IMR-90 (cell line): ENCODE measurements around the gene CGB7. TPM values are rescaled to one million over a fixed set of nuclear protein-coding genes. Genes with fewer than 3 reads are reported as not detected.
"Not testable (repeated sequence)": the region's sequence is repeated elsewhere in the genome, so short reads cannot be mapped to it uniquely, and the experiment has no call there.

Experiments used
- ATAC-seq: fragments of 200-7000 bp; cut with Tn5 transposase; 2 replicates; pipeline ENCODE4 v1.9.1; 2020; ENCODE audit warnings: low read depth, mild to moderate bottlenecking, moderate library complexity
- BruUV-seq: library from RNA; stranded (reverse); fragments of 400-500 nt; replicated peaks from 2 replicates; lab custom pipeline; 2021; lab: Mats Ljungman, UMichigan
- CTCF ChIA-PET: fragments of 300-600 bp; formaldehyde crosslinking; extraction: SDS; loops from one replicate; lab custom pipeline; 2021; ENCODE audit warnings: antibody characterized with exemption; lab: Yijun Ruan, JAX
- POLR2A ChIA-PET: fragments of 300-600 bp; sonication (Branson Sonifier 250); formaldehyde crosslinking; loops from one replicate; lab custom pipeline; 2022; ENCODE audit warnings: antibody characterized with exemption; ENCODE audit not compliant: unreplicated experiment; lab: Charles Lee
- DNase-seq: peaks from one replicate; pipeline ENCODE4 v3.0.0; 2013
- H2AFZ ChIP-seq: replicated peaks from 2 replicates; pipeline ENCODE3; 2013; ENCODE audit warnings: low read length, mild to moderate bottlenecking; ENCODE audit not compliant: poor library complexity
- H2AK5ac ChIP-seq: 2 replicates; pipeline ENCODE4 v1.6.1; 2013; ENCODE audit warnings: low read depth, low read length, inconsistent platforms
- H2AK9ac ChIP-seq: replicated peaks from 2 replicates; pipeline ENCODE3; 2013; ENCODE audit warnings: mild to moderate bottlenecking, low read depth, low read length, moderate library complexity; ENCODE audit not compliant: poor library complexity
- H2BK120ac ChIP-seq: 2 replicates; pipeline ENCODE4 v1.6.1; 2013; ENCODE audit warnings: low read depth, low read length, inconsistent platforms
- H2BK15ac ChIP-seq: 3 replicates; pipeline ENCODE4 v1.6.1; 2013; ENCODE audit warnings: low read depth, low read length, inconsistent platforms
- H2BK20ac ChIP-seq: 2 replicates; pipeline ENCODE4 v1.6.1; 2013; ENCODE audit warnings: low read depth, mild to moderate bottlenecking, inconsistent platforms, low read length, moderate library complexity
- H2BK5ac ChIP-seq: 2 replicates; pipeline ENCODE4 v1.6.1; 2013; ENCODE audit warnings: mild to moderate bottlenecking, low read depth, low read length, inconsistent platforms; ENCODE audit not compliant: poor library complexity, severe bottlenecking
- H3K14ac ChIP-seq: replicated peaks from 2 replicates; pipeline ENCODE4 v1.6.1; 2013; ENCODE audit warnings: low read depth, low read length, inconsistent platforms
- H3K18ac ChIP-seq: 2 replicates; pipeline ENCODE4 v1.6.1; 2013; ENCODE audit warnings: low read depth, low read length, control low read depth
- H3K23ac ChIP-seq: 2 replicates; pipeline ENCODE4 v1.6.1; 2013; ENCODE audit warnings: low read depth, low read length, inconsistent platforms
- H3K27ac ChIP-seq: 2 replicates; pipeline ENCODE4 v1.5.1; 2013; ENCODE audit warnings: mild to moderate bottlenecking, control low read depth, low read length; ENCODE audit not compliant: insufficient read depth
- H3K27me3 ChIP-seq: 2 replicates; pipeline ENCODE4 v1.6.1; 2013; ENCODE audit warnings: low read length; ENCODE audit not compliant: control insufficient read depth, insufficient read depth
- H3K36me3 ChIP-seq: 2 replicates; pipeline ENCODE4 v1.6.1; 2013; ENCODE audit warnings: low read length, mixed read lengths; ENCODE audit not compliant: control insufficient read depth, insufficient read depth
- H3K4ac ChIP-seq: 2 replicates; pipeline ENCODE4 v1.6.1; 2013; ENCODE audit warnings: low read depth, low read length, inconsistent platforms
- H3K4me1 ChIP-seq: 2 replicates; pipeline ENCODE4 v1.6.1; 2013; ENCODE audit warnings: low read length, mixed read lengths; ENCODE audit not compliant: control insufficient read depth, insufficient read depth
- H3K4me2 ChIP-seq: 2 replicates; pipeline ENCODE4 v1.6.1; 2013; ENCODE audit warnings: low read depth, mild to moderate bottlenecking, control low read depth, low read length, moderate library complexity
- H3K4me3 ChIP-seq: 2 replicates; pipeline ENCODE4 v1.5.1; 2013; ENCODE audit warnings: low read depth, mild to moderate bottlenecking, control low read depth, low read length, moderate library complexity; ENCODE audit not compliant: insufficient read depth
- H3K56ac ChIP-seq: 2 replicates; pipeline ENCODE4 v1.6.1; 2013; ENCODE audit warnings: low read length, inconsistent platforms; ENCODE audit not compliant: insufficient read depth; ENCODE audit errors: extremely low read depth
- H3K79me1 ChIP-seq, 2 experiments: 2 replicates each; pipeline ENCODE4 v1.6.1; 2013; ENCODE audit warnings: low read length in 2 of 2, inconsistent platforms in 1 of 2, low read depth in 1 of 2
- H3K9ac ChIP-seq: 2 replicates; pipeline ENCODE4 v1.6.1; 2013; ENCODE audit warnings: low read depth, low read length, control low read depth
- H3K9me1 ChIP-seq: 2 replicates; pipeline ENCODE4 v1.6.1; 2013; ENCODE audit warnings: low read length, inconsistent platforms; ENCODE audit not compliant: insufficient read depth
- H3K9me3 ChIP-seq: 2 replicates; pipeline ENCODE4 v1.6.1; 2013; ENCODE audit warnings: low read length; ENCODE audit not compliant: control insufficient read depth, insufficient read depth
- H4K20me1 ChIP-seq: 2 replicates; pipeline ENCODE4 v1.6.1; 2013; ENCODE audit warnings: low read length, inconsistent platforms; ENCODE audit not compliant: insufficient read depth
- H4K5ac ChIP-seq: 2 replicates; pipeline ENCODE4 v1.6.1; 2013; ENCODE audit warnings: mild to moderate bottlenecking, low read depth, low read length, control low read depth
- H4K8ac ChIP-seq, 2 experiments: 2 replicates each; pipeline ENCODE4 v1.6.1; 2013; ENCODE audit warnings: low read depth in 2 of 2, low read length in 2 of 2, control low read depth in 1 of 2, inconsistent platforms in 1 of 2
- H4K91ac ChIP-seq: 2 replicates; pipeline ENCODE4 v1.6.1; 2013; ENCODE audit warnings: low read depth, low read length, inconsistent platforms; ENCODE audit not compliant: insufficient read depth
- FOS ChIP-seq: fragments of 150-350 bp; IDR thresholded peaks from 2 replicates; pipeline ENCODE4 v1.6.1; 2016; ENCODE audit warnings: low read depth, low read length
- WGBS, 2 experiments: methylation state at CpG; one replicate each; pipeline versions ENCODE4 v1.1.5 to v1.1.7; 2013; ENCODE audit warnings: missing lambda C conversion rate in 2 of 2; ENCODE audit not compliant: insufficient read length in 1 of 2; ENCODE audit errors: extremely low coverage in 2 of 2; 5-methylcytosine and 5-hydroxymethylcytosine counted together
- dilution Hi-C: fragments of 300-500 bp; cut with HindIII; formaldehyde crosslinking; loops from one replicate; pipeline ENCODE4 v1.14.3; 2018; ENCODE audit warnings: low sequenced_read_pairs; ENCODE audit not compliant: unreplicated experiment
- in situ Hi-C: fragments of 300-500 bp; cut with MboI; formaldehyde crosslinking; loops from 3 replicates; pipeline ENCODE4 v1.14.3; 2019; ENCODE audit warnings: low sequenced_read_pairs, inconsistent platforms, mixed read lengths
- intact Hi-C: fragments of 100-400 bp; cut with micrococcal nuclease; formaldehyde crosslinking; loops from 2 replicates; pipeline ENCODE4 v1.10.0; 2022
- polyA plus RNA-seq, 3 experiments: library from polyadenylated mRNA; depleted of rRNA; stranded (reverse); fragments of >200 nt; gene quantifications; 2 replicates each; pipeline ENCODE4 v1.2.3, GENCODE V29; 2012; ENCODE audit warnings: low replicate concordance in 1 of 3
- total RNA-seq: library from RNA; depleted of rRNA; stranded (reverse); fragments of >200 nt; gene quantifications from 2 replicates; pipeline ENCODE4 v1.2.3, GENCODE V29; 2012

Gene CGB7
- total and polyA plus RNA-seq, 2 of the 4 experiments (the other 2 are of a cell fraction): 1.7 TPM; not detected in 1

- H3K36me3 ChIP-seq, H3K14ac ChIP-seq, H3K27ac ChIP-seq, H2AFZ ChIP-seq, dilution Hi-C loops, H3K79me1 ChIP-seq, H2BK5ac ChIP-seq, CTCF ChIA-PET, H3K4me3 ChIP-seq, POLR2A ChIA-PET, H3K27me3 ChIP-seq, H3K4me1 ChIP-seq, H3K9me1 ChIP-seq, H3K56ac ChIP-seq, H3K9ac ChIP-seq, H3K9me3 ChIP-seq, BruUV-seq, H3K18ac ChIP-seq, H4K20me1 ChIP-seq, H4K5ac ChIP-seq, in situ Hi-C loops, intact Hi-C loops, H3K4me2 ChIP-seq, H3K23ac ChIP-seq: not testable (repeated sequence)
- peak overlapping the region; percentile 52 to 57; a peak in 2 of 4 replicates for H4K8ac ChIP-seq
- TF ChIP-seq FOS: peak; percentile 45; the same call in 1 of the 2 replicates
- H3K4ac ChIP-seq: peak overlapping the region; percentile 65
- peak overlapping the region; percentile 87; the same call in 1 of the 2 replicates for H2BK20ac ChIP-seq
- H4K91ac ChIP-seq: peak overlapping the region; percentile 68; the same call in 1 of the 2 replicates
- H2AK9ac ChIP-seq: peak overlapping the region; percentile 42
- H2BK15ac ChIP-seq: peak overlapping the region; percentile 9; the same call in 1 of the 3 replicates
- H2BK120ac ChIP-seq: peak overlapping the region; percentile 81
- peak overlapping the region; percentile 50; the same call in 1 of the 2 replicates for H2AK5ac ChIP-seq
- peak; percentile 78 for ATAC-seq
- peak; percentile 38 for DNase-seq
- no CpG with 5 or more reads among the region's 14 CpGs for WGBS, 2 experiments
These were observed 27.8 kb downstream of the CGB7 start for GRCh38 chr19:49029749-49030148.

- H2BK20ac ChIP-seq, H3K36me3 ChIP-seq, H3K9ac ChIP-seq, DNase-seq, H3K4me3 ChIP-seq, dilution Hi-C loops, H3K23ac ChIP-seq, H2BK5ac ChIP-seq, H3K18ac ChIP-seq, H3K4me2 ChIP-seq, H4K8ac ChIP-seq, H2BK15ac ChIP-seq, H4K5ac ChIP-seq, H3K14ac ChIP-seq, H2BK120ac ChIP-seq, H2AK9ac ChIP-seq, intact Hi-C loops, H3K56ac ChIP-seq, H3K27me3 ChIP-seq, H3K4ac ChIP-seq, H3K79me1 ChIP-seq, H4K20me1 ChIP-seq, ATAC-seq, H2AK5ac ChIP-seq, H3K4me1 ChIP-seq, in situ Hi-C loops, H3K9me3 ChIP-seq, H3K27ac ChIP-seq, CTCF ChIA-PET, H2AFZ ChIP-seq, H4K91ac ChIP-seq, BruUV-seq, H3K9me1 ChIP-seq: not testable (repeated sequence)
- POLR2A ChIA-PET: interaction anchor here (0.6 kb wide), 1 partner anchor 421 kb away, joined by 6 read pairs; no protein-coding TSS in a partner anchor
- no CpG with 5 or more reads among the region's 9 CpGs for WGBS, 2 experiments
These were observed 28.9 kb downstream of the CGB7 start for GRCh38 chr19:49028686-49029085.
